HG03342 (cell line): Measurements from ENCODE around the gene CHRDL2.

Source experiments
- ATAC-seq: cut with Tn5 transposase; IDR thresholded peaks from one replicate; pipeline ENCODE4 v1.9.1; 2021; ENCODE audit warnings: mild to moderate bottlenecking, moderate library complexity; ENCODE audit not compliant: unreplicated experiment

CHRDL2 gene

GRCh38 chr11:74713686-74714085 lies 17.5 kb downstream of the CHRDL2 start:
- no peak for ATAC-seq

- no peak for ATAC-seq
These were observed 20.8 kb downstream of the CHRDL2 start for GRCh38 chr11:74710281-74710938.

- no peak for ATAC-seq
These were observed 22.1 kb downstream of the CHRDL2 start for GRCh38 chr11:74709175-74709574.

- ATAC-seq, result no peak
These were observed 23.4 kb downstream of the CHRDL2 start for GRCh38 chr11:74707602-74708510.

- no peak for ATAC-seq
These were observed 24.0 kb downstream of the CHRDL2 start for GRCh38 chr11:74707182-74707581.

- ATAC-seq, result no peak
These were observed 28.0 kb downstream of the CHRDL2 start for GRCh38 chr11:74703211-74703610.

- no peak for ATAC-seq
These were observed 28.7 kb downstream of the CHRDL2 start for GRCh38 chr11:74702383-74703007.

GRCh38 chr11:74701351-74701750 lies 29.9 kb downstream of the CHRDL2 start:
- no peak for ATAC-seq

- no peak for ATAC-seq
These were observed 31.4 kb downstream of the CHRDL2 start for GRCh38 chr11:74699615-74700396.

GRCh38 chr11:74697722-74698121 lies 33.5 kb downstream of the CHRDL2 start:
- ATAC-seq, result no peak

- ATAC-seq, result no peak
These were observed 34.1 kb downstream of the CHRDL2 start for GRCh38 chr11:74696939-74697675.

GRCh38 chr11:74696500-74696899 lies 34.7 kb downstream of the CHRDL2 start:
- ATAC-seq, result no peak

GRCh38 chr11:74695705-74696280 lies 35.4 kb downstream of the CHRDL2 start:
- ATAC-seq, result no peak

- no peak for ATAC-seq
These were observed 36.9 kb downstream of the CHRDL2 start for GRCh38 chr11:74694136-74694930.

- ATAC-seq, result no peak
These were observed 37.7 kb downstream of the CHRDL2 start for GRCh38 chr11:74693531-74693930.

- ATAC-seq, result no peak
These were observed 39.5 kb downstream of the CHRDL2 start for GRCh38 chr11:74691755-74692154.

- ATAC-seq, result no peak
These were observed 41.6 kb downstream of the CHRDL2 start for GRCh38 chr11:74689666-74690065.

- no peak for ATAC-seq
These were observed 43.8 kb downstream of the CHRDL2 start for GRCh38 chr11:74687237-74688023.
